RWPE1 (cell line): ENCODE results near the gene NQO2.

ENCODE experiments used
- CTCF ChIA-PET: fragments of 350-600 bp; sonication (Branson Sonifier 250); formaldehyde crosslinking; extraction: SDS; loops from one replicate; lab custom pipeline; 2021; lab: Yijun Ruan, JAX
- POLR2A ChIA-PET: fragments of 400-600 bp; formaldehyde crosslinking; extraction: SDS; loops from one replicate; lab custom pipeline; 2020; ENCODE audit warnings: antibody characterized with exemption; ENCODE audit not compliant: low non-redundant PET; lab: Yijun Ruan, JAX
- DNase-seq: peaks from one replicate; pipeline ENCODE4 v3.0.0; 2012; ENCODE audit warnings: low spot score
- H3K27ac ChIP-seq: fragments of 450-650 bp; 2 replicates; pipeline ENCODE4 v1.5.1; 2017
- CTCF ChIP-seq: fragments of 450-650 bp; conservative IDR thresholded peaks from 2 replicates; pipeline ENCODE4 v1.5.1; 2017; ENCODE audit warnings: low read depth, mild to moderate bottlenecking

The NQO2 gene

GRCh38 chr6:2956930-2957685 lies 42.6 kb upstream of the NQO2 start:
- DNase-seq, result no peak
- POLR2A ChIA-PET, result no interaction called here
- no peak for TF ChIP-seq CTCF
- H3K27ac ChIP-seq, result peak overlapping the region; percentile 5; the same call in 1 of the 2 replicates
- CTCF ChIA-PET, result no interaction called here

GRCh38 chr6:2957696-2958330 lies 41.9 kb upstream of the NQO2 start:
- DNase-seq, result no peak
- peak overlapping the region; percentile 5; the same call in 1 of the 2 replicates for H3K27ac ChIP-seq
- ChIA-PET POLR2A (no interaction called here), CTCF (no interaction called here)
- no peak for TF ChIP-seq CTCF

- ChIA-PET CTCF (no interaction called here), POLR2A (no interaction called here)
- no peak overlapping the region for H3K27ac ChIP-seq
- TF ChIP-seq CTCF, result no peak
- DNase-seq, result no peak
Observed at GRCh38 chr6:2958331-2958711, 41.4 kb upstream of the NQO2 start.

GRCh38 chr6:2958776-2959175 lies 40.9 kb upstream of the NQO2 start:
- no peak for TF ChIP-seq CTCF
- ChIA-PET CTCF (interaction anchor here (0.6 kb wide), 1 partner anchor 17 kb away, joined by 3 read pairs; no protein-coding TSS in a partner anchor), POLR2A (no interaction called here)
- no peak for DNase-seq
- no peak overlapping the region for H3K27ac ChIP-seq

GRCh38 chr6:2959909-2960719 lies 39.6 kb upstream of the NQO2 start:
- DNase-seq, result peak; percentile 34
- H3K27ac ChIP-seq, result peak overlapping the region; percentile 18; the same call in 1 of the 2 replicates
- POLR2A ChIA-PET, result no interaction called here
- CTCF ChIA-PET, result interaction anchor here (0.8 kb wide), 1 partner anchor 8 kb away, joined by 5 read pairs; no protein-coding TSS in a partner anchor
- TF ChIP-seq CTCF, result no peak

GRCh38 chr6:2960935-2961334 lies 38.8 kb upstream of the NQO2 start:
- no peak for TF ChIP-seq CTCF
- ChIA-PET CTCF (interaction anchor here (0.8 kb wide), 1 partner anchor 9 kb away, joined by 5 read pairs; no protein-coding TSS in a partner anchor), POLR2A (no interaction called here)
- no peak for DNase-seq
- H3K27ac ChIP-seq, result no peak overlapping the region
